NB4 (cell line): ENCODE results near the gene ST3GAL4.
A peak's percentile ranks its signal among the peaks of the same experiment; 100 is the strongest.

Experiments used
- DNase-seq: peaks from one replicate; pipeline ENCODE4 v3.0.0; 2010; ENCODE audit warnings: low read depth
- H3K4me3 ChIP-seq: one replicate; pipeline ENCODE4 v1.5.1; 2011; ENCODE audit warnings: mild to moderate bottlenecking, low read depth, low read length, moderate library complexity
- MYC ChIP-seq: IDR thresholded peaks from 2 replicates; pipeline ENCODE4 v1.6.1; 2011; ENCODE audit warnings: low read depth, low read length
- POLR2A ChIP-seq: IDR thresholded peaks from 2 replicates; pipeline ENCODE4 v1.6.1; 2011; ENCODE audit warnings: mild to moderate bottlenecking; ENCODE audit not compliant: insufficient read length; ENCODE audit errors: extremely low read depth
- TF ChIP-seq, protein P1 (sequence below): IDR thresholded peaks from 2 replicates; pipeline ENCODE4 v1.6.1; 2011; ENCODE audit warnings: low read depth, low read length
- TF ChIP-seq, protein P2 (sequence below): IDR thresholded peaks from one replicate; pipeline ENCODE4 v1.5.1; 2012; ENCODE audit warnings: low read depth, low read length

ST3GAL4 gene

DNA sequence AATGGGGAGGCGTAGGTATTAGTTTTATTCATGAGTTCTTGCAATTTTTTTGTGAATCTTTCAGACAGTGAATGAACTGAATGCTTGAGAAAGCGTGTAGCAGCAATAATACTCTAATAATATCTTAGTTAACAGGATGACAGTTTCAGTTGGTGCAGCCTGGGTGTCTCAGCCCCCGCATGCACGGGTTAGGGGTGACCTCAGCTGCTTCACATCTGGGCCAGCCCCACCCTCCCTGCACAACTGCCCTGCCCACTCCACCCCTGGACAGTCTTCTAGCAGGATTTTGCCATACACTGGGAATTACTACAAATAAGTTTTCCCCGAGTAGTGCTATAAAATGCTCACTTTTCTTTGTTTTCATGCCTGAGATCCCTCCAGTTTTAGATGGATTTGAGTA, 83.2 kb downstream of the ST3GAL4 start:
- peak; percentile 78 for DNase-seq
- H3K4me3 ChIP-seq: peak overlapping the region; percentile 66
- TF ChIP-seq, protein P1, sequence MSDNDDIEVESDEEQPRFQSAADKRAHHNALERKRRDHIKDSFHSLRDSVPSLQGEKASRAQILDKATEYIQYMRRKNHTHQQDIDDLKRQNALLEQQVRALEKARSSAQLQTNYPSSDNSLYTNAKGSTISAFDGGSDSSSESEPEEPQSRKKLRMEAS: peak; percentile 43; the same call in 1 of the 2 replicates
- TF ChIP-seq POLR2A: no peak

DNA sequence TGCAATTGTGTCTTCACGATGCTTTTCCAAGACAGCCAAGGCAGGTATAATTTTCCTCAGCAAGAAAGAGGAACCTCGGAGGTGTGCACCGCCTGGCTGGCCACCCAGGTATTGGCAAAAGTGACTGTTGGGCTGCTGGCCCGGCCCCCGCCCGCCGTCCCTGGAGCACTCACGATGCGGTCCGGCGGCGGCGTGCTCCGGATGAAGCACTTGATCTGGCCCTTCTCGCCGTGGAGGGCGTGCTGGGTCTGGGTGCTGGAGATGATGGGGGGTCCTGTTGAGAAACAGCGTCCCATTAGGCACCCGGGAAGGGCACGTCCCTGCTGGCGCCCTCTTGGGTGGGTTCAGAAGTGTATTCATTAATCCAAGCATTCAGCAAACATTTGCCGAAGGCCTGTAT, 84.8 kb downstream of the ST3GAL4 start:
- DNase-seq: peak; percentile 66
- peak overlapping the region; percentile 66 for H3K4me3 ChIP-seq
- TF ChIP-seq MYC: no peak; the same call in 1 of the 2 replicates
- TF ChIP-seq, protein P1: peak; percentile 29; the same call in 1 of the 2 replicates

DNA sequence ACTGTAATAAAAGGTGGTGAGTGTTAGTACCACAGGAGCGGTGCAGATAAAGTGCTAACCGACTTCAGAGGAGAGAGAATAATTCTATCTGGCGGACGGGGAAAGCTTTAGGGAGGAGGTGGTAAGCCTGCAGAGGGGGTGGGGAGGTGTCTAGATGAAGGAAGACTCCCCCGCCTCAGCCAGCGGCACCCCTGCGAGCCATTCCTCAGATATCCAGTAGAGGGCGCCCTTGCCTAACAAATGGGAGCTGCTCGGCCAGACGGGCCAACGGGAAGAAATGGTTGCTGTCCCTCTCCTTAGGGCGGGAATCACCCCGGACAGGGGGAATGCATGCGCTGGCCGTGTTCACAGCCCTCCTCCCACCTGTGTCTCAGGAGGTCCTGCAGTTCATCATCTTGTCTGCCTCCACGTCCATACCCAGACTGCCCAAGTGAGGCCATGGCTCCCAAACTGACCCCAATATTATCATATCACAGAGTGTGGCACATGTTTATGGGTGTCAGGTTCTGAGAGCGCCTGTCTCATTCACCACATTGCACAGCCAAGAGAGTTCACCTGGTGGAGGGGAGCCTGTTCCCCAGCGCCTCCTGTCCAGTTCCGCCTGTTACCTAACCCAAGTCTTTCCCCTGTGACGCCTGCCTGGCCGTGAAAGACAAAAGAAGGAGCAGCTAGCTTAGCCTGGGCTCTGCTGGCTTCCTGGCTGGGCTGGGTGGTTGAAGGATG, 85.5 kb downstream of the ST3GAL4 start:
- peak; percentile 68 for TF ChIP-seq MYC
- peak; percentile 68 for TF ChIP-seq POLR2A
- TF ChIP-seq, protein P2, sequence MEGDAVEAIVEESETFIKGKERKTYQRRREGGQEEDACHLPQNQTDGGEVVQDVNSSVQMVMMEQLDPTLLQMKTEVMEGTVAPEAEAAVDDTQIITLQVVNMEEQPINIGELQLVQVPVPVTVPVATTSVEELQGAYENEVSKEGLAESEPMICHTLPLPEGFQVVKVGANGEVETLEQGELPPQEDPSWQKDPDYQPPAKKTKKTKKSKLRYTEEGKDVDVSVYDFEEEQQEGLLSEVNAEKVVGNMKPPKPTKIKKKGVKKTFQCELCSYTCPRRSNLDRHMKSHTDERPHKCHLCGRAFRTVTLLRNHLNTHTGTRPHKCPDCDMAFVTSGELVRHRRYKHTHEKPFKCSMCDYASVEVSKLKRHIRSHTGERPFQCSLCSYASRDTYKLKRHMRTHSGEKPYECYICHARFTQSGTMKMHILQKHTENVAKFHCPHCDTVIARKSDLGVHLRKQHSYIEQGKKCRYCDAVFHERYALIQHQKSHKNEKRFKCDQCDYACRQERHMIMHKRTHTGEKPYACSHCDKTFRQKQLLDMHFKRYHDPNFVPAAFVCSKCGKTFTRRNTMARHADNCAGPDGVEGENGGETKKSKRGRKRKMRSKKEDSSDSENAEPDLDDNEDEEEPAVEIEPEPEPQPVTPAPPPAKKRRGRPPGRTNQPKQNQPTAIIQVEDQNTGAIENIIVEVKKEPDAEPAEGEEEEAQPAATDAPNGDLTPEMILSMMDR: peak; percentile 81
- TF ChIP-seq, protein P1: peak; percentile 35
- peak overlapping the region; percentile 66 for H3K4me3 ChIP-seq
- peak; percentile 96 for DNase-seq

DNA sequence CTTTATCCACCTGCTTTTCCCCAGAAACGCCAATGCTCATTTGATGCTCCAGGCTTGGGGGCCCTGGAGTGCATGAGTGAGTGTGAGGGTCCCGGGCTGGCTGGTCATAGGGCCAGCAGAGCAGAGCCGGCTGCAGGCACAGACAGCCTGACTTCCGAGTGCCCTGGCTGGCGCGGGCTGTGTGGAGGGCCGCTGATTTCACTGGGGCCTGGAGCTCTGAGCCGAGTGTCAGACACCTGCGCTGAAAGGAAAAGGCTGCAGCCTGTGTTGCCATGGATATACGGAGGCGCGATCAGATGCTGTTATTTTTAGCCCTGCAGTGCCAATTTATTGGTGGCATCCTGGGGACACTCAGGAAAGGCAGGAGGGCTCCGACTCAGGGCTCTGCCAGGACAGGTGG, 87.6 kb downstream of the ST3GAL4 start:
- DNase-seq: no peak
- TF ChIP-seq, protein P1: no peak
- TF ChIP-seq, protein P2: no peak
- no peak for TF ChIP-seq POLR2A
- no peak for TF ChIP-seq MYC
- no peak overlapping the region for H3K4me3 ChIP-seq

DNA sequence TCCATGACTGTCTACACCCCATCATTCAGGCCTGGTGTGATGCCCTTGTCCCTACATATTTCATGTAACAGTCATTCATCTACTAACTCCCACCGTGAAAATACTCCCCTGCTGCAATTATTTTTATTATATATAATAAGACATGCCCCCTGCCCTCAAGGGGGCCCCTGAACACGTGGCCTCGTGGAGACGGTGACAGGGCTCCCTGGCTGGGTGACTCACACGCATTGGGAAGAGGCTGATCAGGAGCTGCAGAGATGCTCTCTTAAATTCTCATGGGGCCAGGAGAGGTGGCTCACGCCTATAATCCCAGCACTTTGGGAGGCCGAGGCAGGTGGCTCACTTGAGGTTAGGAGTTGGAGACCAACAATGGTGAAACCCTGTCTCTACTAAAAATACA, 88.6 kb downstream of the ST3GAL4 start:
- TF ChIP-seq, protein P1: peak; percentile 47; the same call in 1 of the 2 replicates
- no peak for TF ChIP-seq MYC
- H3K4me3 ChIP-seq: no peak overlapping the region
- no peak for DNase-seq

DNA sequence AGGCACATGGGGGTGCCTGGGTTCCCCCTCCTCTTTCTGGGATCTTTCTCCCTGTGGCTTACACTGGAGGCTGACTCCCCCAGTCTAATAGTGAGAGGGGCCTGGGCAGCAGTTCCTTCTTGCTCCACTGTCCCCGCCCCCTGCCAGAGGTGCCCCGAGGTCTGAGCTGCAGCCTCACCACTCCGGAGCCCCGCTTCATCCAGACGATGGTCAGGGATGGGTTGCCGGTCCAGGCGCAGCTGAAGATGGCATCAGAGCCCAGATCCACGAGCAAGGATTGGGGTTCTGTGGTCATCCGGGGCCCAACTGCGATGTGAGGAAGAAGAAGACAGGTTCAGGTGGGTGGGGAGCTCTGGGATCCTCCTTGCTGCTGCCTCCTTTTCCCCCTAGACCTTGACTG, 91.1 kb downstream of the ST3GAL4 start:
- TF ChIP-seq POLR2A: no peak
- TF ChIP-seq, protein P1: no peak
- TF ChIP-seq, protein P2: no peak
- TF ChIP-seq MYC: no peak
- no peak for DNase-seq
- no peak overlapping the region for H3K4me3 ChIP-seq

DNA sequence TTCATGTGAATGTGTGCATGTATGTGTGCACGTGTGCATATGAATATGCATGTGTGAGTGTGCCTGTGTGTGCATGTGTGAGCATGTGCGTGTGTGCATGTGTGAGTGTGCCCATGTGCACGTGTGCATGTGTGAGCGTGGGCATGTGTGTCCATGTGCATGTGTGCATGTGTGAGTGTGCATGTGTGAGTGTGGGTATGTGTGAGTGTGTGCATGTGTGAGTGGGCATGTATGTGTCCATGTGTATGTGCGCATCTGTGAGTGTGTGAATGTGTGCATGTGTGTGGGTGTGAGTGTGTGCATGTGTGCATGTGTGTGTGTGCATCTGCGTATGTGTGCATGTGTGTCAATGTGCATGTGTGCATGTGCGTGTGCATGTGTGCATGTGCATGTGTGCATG, 94.7 kb downstream of the ST3GAL4 start:
- no peak for DNase-seq
- no peak overlapping the region for H3K4me3 ChIP-seq
- no peak for TF ChIP-seq POLR2A
- TF ChIP-seq, protein P1: peak; percentile 33
